Ectodermal cell (in vitro differentiated cells): ENCODE results near the gene HACL1.

Experiments used
- H3K27ac ChIP-seq: 2 replicates; pipeline ENCODE4 v1.7.0; 2013; ENCODE audit warnings: mild to moderate bottlenecking, low read depth, low read length; ENCODE audit not compliant: insufficient read depth, poor library complexity, severe bottlenecking
- H3K27me3 ChIP-seq: 2 replicates; pipeline ENCODE4 v1.7.0; 2013; ENCODE audit warnings: mild to moderate bottlenecking, low read length; ENCODE audit not compliant: insufficient read depth, control insufficient read depth, poor library complexity, severe bottlenecking
- H3K36me3 ChIP-seq: one replicate; pipeline ENCODE4 v1.7.0; 2013; ENCODE audit warnings: low read length; ENCODE audit not compliant: control insufficient read depth, insufficient read depth
- H3K4me1 ChIP-seq: one replicate; pipeline ENCODE4 v1.7.0; 2013; ENCODE audit warnings: low read length; ENCODE audit not compliant: control insufficient read depth, insufficient read depth
- H3K4me3 ChIP-seq: 2 replicates; pipeline ENCODE4 v1.7.0; 2013; ENCODE audit warnings: low read depth, low read length, control low read depth; ENCODE audit not compliant: insufficient read depth
- H3K9me3 ChIP-seq: 2 replicates; pipeline ENCODE4 v1.7.0; 2013; ENCODE audit warnings: mild to moderate bottlenecking, low read length, moderate library complexity; ENCODE audit not compliant: control insufficient read depth
- WGBS, 2 experiments: methylation state at CpG; one replicate each; pipeline ENCODE4 v1.1.7; 2013; ENCODE audit warnings: missing lambda C conversion rate in 2 of 2; 5-methylcytosine and 5-hydroxymethylcytosine counted together

HACL1 gene

GRCh38 chr3:15531346-15531745 lies 70.0 kb downstream of the HACL1 start:
- no peaks in the 10 kb centered on the region for H3K36me3 ChIP-seq
- H3K4me3 ChIP-seq: no peak overlapping the region
- no peaks in the 10 kb centered on the region for H3K27me3 ChIP-seq
- H3K27ac ChIP-seq: no peak overlapping the region
- no peaks in the 10 kb centered on the region for H3K4me1 ChIP-seq
- no peaks in the 10 kb centered on the region for H3K9me3 ChIP-seq
- 90 to 92% methylated on average over 1 of the region's 1 CpG for WGBS, 2 experiments

GRCh38 chr3:15528854-15529537 lies 72.4 kb downstream of the HACL1 start:
- WGBS, 2 experiments: 92 to 94% methylated on average over 4 of the region's 4 CpGs
- H3K27ac ChIP-seq: no peak overlapping the region
- H3K4me1 ChIP-seq: no peaks in the 10 kb centered on the region
- H3K27me3 ChIP-seq: no peaks in the 10 kb centered on the region
- H3K9me3 ChIP-seq: no peaks in the 10 kb centered on the region
- H3K4me3 ChIP-seq: no peak overlapping the region
- no peaks in the 10 kb centered on the region for H3K36me3 ChIP-seq

GRCh38 chr3:15527031-15527459 lies 74.3 kb downstream of the HACL1 start:
- no peaks in the 10 kb centered on the region for H3K9me3 ChIP-seq
- no peak overlapping the region for H3K4me3 ChIP-seq
- H3K27ac ChIP-seq: no peak overlapping the region
- no peaks in the 10 kb centered on the region for H3K27me3 ChIP-seq
- 58 to 60% methylated on average over 4 of the region's 4 CpGs for whole genome bisulfite sequencing, 2 experiments
- no peaks in the 10 kb centered on the region for H3K4me1 ChIP-seq
- no peaks in the 10 kb centered on the region for H3K36me3 ChIP-seq

GRCh38 chr3:15525790-15526189 lies 75.6 kb downstream of the HACL1 start:
- H3K27ac ChIP-seq: no peak overlapping the region
- WGBS, 2 experiments: 83% methylated on average over 1 of the region's 1 CpG; no CpG with 5 or more reads in 1 of the 2 experiments
- H3K4me3 ChIP-seq: no peak overlapping the region
- no peaks in the 10 kb centered on the region for H3K9me3 ChIP-seq
- H3K36me3 ChIP-seq: no peaks in the 10 kb centered on the region
- H3K27me3 ChIP-seq: no peaks in the 10 kb centered on the region
- peaks cover 4% of the 10 kb centered on the region for H3K4me1 ChIP-seq

GRCh38 chr3:15523660-15524417 lies 77.5 kb downstream of the HACL1 start:
- Histone ChIP-seq H3K4me3 (no peak overlapping the region), H3K4me1 (peaks cover 4% of the 10 kb centered on the region), H3K27ac (no peak overlapping the region), H3K9me3 (no peaks in the 10 kb centered on the region), H3K27me3 (no peaks in the 10 kb centered on the region), H3K36me3 (no peaks in the 10 kb centered on the region)
- 65 to 69% methylated on average over 6 of the region's 6 CpGs for WGBS, 2 experiments

GRCh38 chr3:15522016-15522415 lies 79.4 kb downstream of the HACL1 start:
- Histone ChIP-seq H3K27ac (no peak overlapping the region), H3K27me3 (no peaks in the 10 kb centered on the region), H3K9me3 (no peaks in the 10 kb centered on the region), H3K4me1 (peaks cover 4% of the 10 kb centered on the region), H3K4me3 (no peak overlapping the region), H3K36me3 (no peaks in the 10 kb centered on the region)

GRCh38 chr3:15521573-15521965 lies 79.8 kb downstream of the HACL1 start, which contains the start of gene COLQ:
Gene COLQ (minus strand): TSS chr3:15521706. CDS start chr3:15521625, 81 bp downstream.
- H3K36me3 ChIP-seq: no peaks in the 10 kb centered on the region
- peaks cover 4% of the 10 kb centered on the region for H3K4me1 ChIP-seq
- WGBS, 2 experiments: 44 to 69% methylated on average over 2 of the region's 6 CpGs
- no peaks in the 10 kb centered on the region for H3K27me3 ChIP-seq
- H3K9me3 ChIP-seq: no peaks in the 10 kb centered on the region
- H3K4me3 ChIP-seq: no peak within 1 kb of the TSS
- no peak within 1 kb of the TSS for H3K27ac ChIP-seq

GRCh38 chr3:15520804-15521572 lies 80.4 kb downstream of the HACL1 start:
- 71 to 74% methylated on average over 14 of the region's 14 CpGs for WGBS, 2 experiments
- H3K27me3 ChIP-seq: no peaks in the 10 kb centered on the region

GRCh38 chr3:15520185-15520584 lies 81.2 kb downstream of the HACL1 start:
- no peaks in the 10 kb centered on the region for H3K27me3 ChIP-seq
- no peak overlapping the region for H3K27ac ChIP-seq
- H3K4me3 ChIP-seq: no peak overlapping the region
- WGBS, 2 experiments: 74 to 81% methylated on average over 3 of the region's 3 CpGs
- H3K4me1 ChIP-seq: peaks cover 4% of the 10 kb centered on the region
- no peaks in the 10 kb centered on the region for H3K9me3 ChIP-seq
- no peaks in the 10 kb centered on the region for H3K36me3 ChIP-seq

More at GRCh38 chr3:15520804-15521572, 80.4 kb downstream of the HACL1 start:
- Histone ChIP-seq H3K36me3 (no peaks in the 10 kb centered on the region), H3K4me3 (no peak overlapping the region), H3K4me1 (peaks cover 4% of the 10 kb centered on the region), H3K27ac (no peak overlapping the region), H3K9me3 (no peaks in the 10 kb centered on the region)

GRCh38 chr3:15519096-15519495 lies 82.3 kb downstream of the HACL1 start:
- Histone ChIP-seq H3K36me3 (no peaks in the 10 kb centered on the region), H3K9me3 (no peaks in the 10 kb centered on the region), H3K27ac (no peak overlapping the region), H3K4me3 (no peak overlapping the region), H3K27me3 (no peaks in the 10 kb centered on the region), H3K4me1 (peaks cover 4% of the 10 kb centered on the region)
- 89 to 94% methylated on average over 4 of the region's 4 CpGs for WGBS, 2 experiments
